ENCODE data around the gene CLASP1.
"Not testable (repeated sequence)": the region's sequence is repeated elsewhere in the genome, so short reads cannot be mapped to it uniquely, and the experiment has no call there.

CLASP1 gene

GRCh38 chr2:121564905-121565304 is 84.4 kb downstream of the CLASP1 start:
- Histone ChIP-seq H3K27ac (replicated peaks) (no peak overlapping the region), H3K27me3 (ENCODE audit: insufficient read depth, poor library complexity, severe bottlenecking) (no peaks in the 10 kb centered on the region), H3K4me3 (replicated peaks; ENCODE audit: insufficient read depth, low read length) (no peak overlapping the region)
- no peak for TF ChIP-seq SPI1 (IDR thresholded peaks at IDR 0.05; ENCODE audit: borderline replicate concordance, low read depth)
- DNase-seq (ENCODE audit: low read depth in 1 of 2, low spot score in 1 of 2), result no peak

- not testable (repeated sequence) for H3K27me3 ChIP-seq (ENCODE audit: insufficient read depth, poor library complexity, severe bottlenecking); H3K27ac ChIP-seq (replicated peaks); DNase-seq (ENCODE audit: low read depth in 1 of 2, low spot score in 1 of 2); H3K4me3 ChIP-seq (replicated peaks; ENCODE audit: insufficient read depth, low read length)
Measured at GRCh38 chr2:121563754-121564153, 85.5 kb downstream of the CLASP1 start.

GRCh38 chr2:121562269-121563176 is 86.7 kb downstream of the CLASP1 start:
- H3K27ac ChIP-seq (replicated peaks), result no peak overlapping the region; the same call in 1 of the 2 replicates
- no peak for DNase-seq (ENCODE audit: low read depth in 1 of 2, low spot score in 1 of 2)
- TF ChIP-seq GABPA (IDR thresholded peaks at IDR 0.05; ENCODE audit: low read depth) (no peak), REST (IDR thresholded peaks at IDR 0.05; ENCODE audit: insufficient replicate concordance, low read depth) (no peak), CTCF (IDR thresholded peaks at IDR 0.05; ENCODE audit: insufficient read depth, low read length) (no peak), SPI1 (IDR thresholded peaks at IDR 0.05; ENCODE audit: borderline replicate concordance, low read depth) (no peak), POLR2AphosphoS5 (IDR thresholded peaks at IDR 0.05; ENCODE audit: low read depth) (no peak)

GRCh38 chr2:121561617-121562268 is 87.5 kb downstream of the CLASP1 start:
- no peak overlapping the region for H3K4me3 ChIP-seq (replicated peaks; ENCODE audit: insufficient read depth, low read length)
- no peaks in the 10 kb centered on the region for H3K27me3 ChIP-seq (ENCODE audit: insufficient read depth, poor library complexity, severe bottlenecking)
- no peak overlapping the region; the same call in 1 of the 2 replicates for H3K27ac ChIP-seq (replicated peaks)
- DNase-seq (ENCODE audit: low read depth in 1 of 2, low spot score in 1 of 2), result peak in 1 of 2 experiments; percentile 11
- TF ChIP-seq REST (IDR thresholded peaks at IDR 0.05; ENCODE audit: insufficient replicate concordance, low read depth), result no peak
- TF ChIP-seq SPI1 (IDR thresholded peaks at IDR 0.05; ENCODE audit: borderline replicate concordance, low read depth), result no peak
- no peak for TF ChIP-seq GABPA (IDR thresholded peaks at IDR 0.05; ENCODE audit: low read depth)
- no peak for TF ChIP-seq POLR2AphosphoS5 (IDR thresholded peaks at IDR 0.05; ENCODE audit: low read depth)
- no peak for TF ChIP-seq CTCF (IDR thresholded peaks at IDR 0.05; ENCODE audit: insufficient read depth, low read length)

More at GRCh38 chr2:121562269-121563176, 86.7 kb downstream of the CLASP1 start:
- Histone ChIP-seq H3K4me3 (replicated peaks; ENCODE audit: insufficient read depth, low read length) (no peak overlapping the region), H3K27me3 (ENCODE audit: insufficient read depth, poor library complexity, severe bottlenecking) (no peaks in the 10 kb centered on the region)

Measured in HL-60 (cell line).